GM21576 (cell line): ENCODE data around the gene PGBD5.

Experiments
- ATAC-seq: cut with Tn5 transposase; IDR thresholded peaks from one replicate; pipeline ENCODE4 v1.9.1; 2021; ENCODE audit warnings: mild to moderate bottlenecking, moderate library complexity; ENCODE audit not compliant: unreplicated experiment

PGBD5 gene

DNA sequence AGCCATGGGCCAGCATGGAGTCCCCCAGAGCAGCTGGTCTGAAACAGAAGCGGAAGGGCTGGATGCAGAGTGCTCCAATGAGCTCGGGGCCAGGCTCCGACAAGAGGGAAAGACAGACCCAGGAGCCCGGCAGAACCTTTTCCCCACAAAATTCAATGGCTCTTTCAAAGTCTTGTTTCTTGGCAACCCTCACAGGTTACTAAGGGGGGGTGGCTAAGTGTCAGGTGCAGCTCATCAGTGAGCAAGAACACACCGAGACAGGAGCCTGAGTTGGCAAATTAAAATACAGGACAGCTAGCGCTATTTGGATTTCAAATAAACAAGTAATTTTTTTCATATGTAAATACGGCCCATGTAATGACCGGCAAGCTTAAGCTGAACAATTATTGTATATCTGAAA lies 27.3 kb downstream of the PGBD5 start:
- ATAC-seq, result no peak

DNA sequence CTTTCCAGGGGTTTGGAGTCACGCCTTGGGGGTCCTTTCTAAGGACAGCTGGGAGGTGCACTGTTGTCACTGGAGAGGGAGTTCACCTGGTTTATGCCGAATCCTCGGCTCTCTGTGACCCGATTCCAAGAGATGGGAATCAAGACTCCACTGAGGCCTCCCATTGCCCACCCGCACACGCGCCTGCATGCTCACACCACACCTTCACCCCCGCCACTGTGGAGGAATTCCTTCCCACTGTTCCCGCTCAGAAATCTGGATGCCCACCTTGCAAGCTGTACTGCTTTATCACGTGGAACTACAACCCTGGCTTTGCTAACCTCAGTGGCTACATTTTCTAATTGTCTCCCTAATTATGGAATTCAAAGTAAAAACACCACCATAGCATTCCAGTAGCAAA lies 29.2 kb downstream of the PGBD5 start:
- no peak for ATAC-seq

DNA sequence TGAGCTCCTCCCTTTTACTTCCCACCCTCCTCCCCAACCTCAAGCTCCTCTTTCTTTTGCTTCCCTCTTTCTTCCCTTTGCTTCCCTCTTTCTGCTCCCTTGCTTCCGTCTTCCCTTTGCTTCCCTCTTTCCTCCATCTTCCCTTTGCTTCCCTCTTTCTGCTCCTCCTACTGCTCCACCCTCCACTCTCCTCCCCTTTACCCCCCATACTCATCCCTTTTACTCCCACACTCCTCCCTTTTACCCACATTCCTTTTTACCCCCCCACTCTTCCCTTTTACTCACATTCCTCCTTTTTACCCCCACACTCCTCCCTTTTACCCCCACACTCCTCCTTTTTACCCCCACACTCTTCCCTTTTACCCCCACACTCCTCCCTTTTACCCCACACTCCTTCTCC lies 30.2 kb downstream of the PGBD5 start:
- ATAC-seq, result no peak

DNA sequence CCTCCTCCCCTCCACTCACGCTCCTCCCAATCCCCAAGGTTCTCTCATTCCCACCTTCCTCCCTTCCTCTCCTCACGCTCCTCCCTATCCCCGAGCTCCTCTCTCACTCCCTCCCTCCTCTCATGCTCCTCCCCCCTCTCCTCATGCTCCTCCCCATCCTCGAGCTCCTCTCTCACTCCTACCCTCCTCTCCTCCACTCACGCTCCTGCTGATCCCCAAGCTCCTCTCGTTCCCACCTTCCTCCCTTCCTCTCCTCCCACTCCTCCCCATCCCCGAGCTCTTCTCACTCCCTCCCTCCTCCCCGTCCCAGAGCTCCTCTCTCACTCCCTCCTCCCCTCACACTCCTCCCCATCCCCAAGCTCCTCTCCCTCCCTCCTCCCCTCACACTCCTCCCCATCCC lies 31.4 kb downstream of the PGBD5 start:
- ATAC-seq, result no peak

DNA sequence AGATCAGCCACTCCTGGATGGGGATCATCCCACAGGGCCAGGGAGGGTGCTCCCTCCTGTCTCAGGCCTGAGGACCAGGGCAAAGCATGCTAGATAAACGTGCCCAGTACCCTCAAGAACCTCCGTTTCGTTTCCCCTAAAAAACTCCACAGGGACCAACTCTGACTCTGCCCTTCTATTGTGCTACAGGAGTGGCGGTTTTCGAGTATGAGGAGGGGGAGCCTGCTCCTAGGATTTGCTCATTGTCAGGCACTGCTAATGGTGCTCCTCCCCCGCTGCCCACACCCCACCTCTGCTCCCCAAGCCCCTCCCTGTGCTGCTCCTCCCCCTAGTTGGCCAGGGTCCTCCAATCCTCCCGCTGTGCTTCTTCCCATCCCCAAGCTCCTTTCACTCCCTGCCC lies 32.0 kb downstream of the PGBD5 start:
- ATAC-seq, result no peak

DNA sequence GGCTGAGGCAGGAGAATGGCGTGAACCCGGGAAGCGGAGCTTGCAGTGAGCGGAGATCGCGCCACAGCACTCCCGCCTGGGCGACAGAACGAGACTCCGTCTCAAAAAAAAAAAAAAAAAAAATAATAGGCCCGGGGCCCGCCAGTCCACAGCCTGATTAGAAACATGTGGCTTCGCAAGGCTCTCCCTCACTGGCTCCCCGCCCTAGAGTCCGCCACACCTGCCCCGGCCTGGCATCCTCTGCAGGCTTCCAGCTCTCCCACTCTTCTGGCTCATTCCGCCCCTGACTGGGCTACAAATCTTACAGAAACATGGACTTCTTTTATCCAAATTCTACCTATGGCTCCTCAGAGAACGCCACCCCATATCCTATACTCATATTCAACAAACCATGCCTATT lies 32.4 kb downstream of the PGBD5 start:
- no peak for ATAC-seq

DNA sequence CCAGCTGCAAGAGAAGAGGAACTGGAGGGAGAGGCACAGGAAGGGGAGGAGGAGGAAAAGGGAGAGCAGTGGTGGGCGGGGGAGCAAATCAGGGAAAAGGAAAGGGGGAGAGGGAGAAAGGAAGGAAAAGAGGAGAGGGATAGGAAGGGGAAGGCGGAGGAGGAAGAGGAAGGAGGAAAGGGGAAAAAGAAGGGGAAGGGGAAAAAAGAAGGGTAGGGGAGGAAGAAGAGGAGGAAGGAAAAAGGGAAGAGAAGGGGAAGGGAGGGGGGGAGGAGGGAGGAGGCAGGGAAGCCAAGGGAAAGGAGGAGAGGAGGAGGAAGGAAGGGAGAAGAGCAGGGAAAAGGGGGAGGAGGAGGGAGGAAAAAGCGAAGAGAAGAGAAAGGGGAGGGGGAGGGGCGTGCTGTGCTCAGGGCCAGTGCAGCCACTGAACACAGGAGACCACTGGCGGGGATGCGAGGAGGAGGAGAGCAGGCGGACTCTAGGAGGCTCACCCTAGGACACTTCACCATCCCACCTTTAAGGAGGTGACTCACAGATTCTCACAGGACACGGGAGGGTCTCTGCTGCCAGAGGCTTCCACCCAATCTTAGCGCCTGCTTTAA lies 33.1 kb downstream of the PGBD5 start:
- no peak for ATAC-seq

DNA sequence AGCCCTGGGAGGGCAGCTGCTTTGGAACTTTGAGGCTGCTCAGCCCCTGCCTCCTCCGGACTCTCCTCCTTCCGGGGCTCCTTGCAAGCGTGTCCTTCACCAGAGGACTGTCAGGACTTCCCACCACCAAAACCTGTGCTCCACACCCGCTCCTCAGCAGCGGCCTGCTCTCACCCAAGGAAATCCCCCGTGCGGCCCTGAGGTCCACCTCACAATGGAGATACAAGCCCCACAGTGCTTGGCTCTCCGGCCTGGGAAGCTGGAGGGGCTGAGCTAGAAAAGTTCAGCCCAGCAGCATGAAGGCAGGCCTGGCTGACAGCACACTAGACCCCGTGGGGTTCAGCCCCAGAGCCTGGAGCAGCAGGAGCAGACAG lies 33.6 kb downstream of the PGBD5 start:
- ATAC-seq, result no peak

DNA sequence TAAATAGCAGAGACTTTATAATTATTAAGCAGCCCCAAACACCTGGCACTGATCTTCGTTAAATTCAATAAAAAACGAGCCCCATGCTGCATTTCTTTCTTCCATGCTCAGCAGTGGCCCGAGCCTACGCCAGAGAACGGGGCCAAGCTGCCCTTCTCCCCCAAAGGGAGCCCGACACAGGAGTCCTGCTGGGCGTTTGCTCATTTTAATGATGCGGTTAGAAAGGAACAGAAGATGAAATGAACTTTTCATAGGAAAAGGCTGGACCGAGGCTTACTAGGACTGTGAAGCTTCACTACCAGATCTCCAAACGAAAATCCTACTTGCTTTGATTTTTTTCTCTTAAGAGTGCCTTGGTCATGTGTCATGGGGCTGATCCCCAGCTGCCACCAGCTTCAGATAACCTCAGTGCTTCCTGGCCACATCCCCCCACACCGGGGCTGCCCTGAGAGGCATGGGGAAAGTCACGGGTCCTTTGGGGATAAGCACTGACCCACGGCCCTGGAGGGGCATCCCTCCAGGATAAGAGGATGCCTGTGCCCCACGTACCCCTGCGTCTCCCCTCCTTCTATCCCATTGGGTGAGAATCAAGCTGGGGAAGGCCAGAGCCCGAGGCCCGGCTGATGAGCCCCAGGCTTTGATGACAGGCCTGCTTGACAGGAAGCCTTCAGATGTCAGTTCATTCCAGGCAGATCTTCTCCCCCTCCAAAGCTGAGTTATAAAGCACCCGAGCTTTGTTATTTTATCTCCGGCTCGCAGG lies 34.2 kb downstream of the PGBD5 start:
- no peak for ATAC-seq

DNA sequence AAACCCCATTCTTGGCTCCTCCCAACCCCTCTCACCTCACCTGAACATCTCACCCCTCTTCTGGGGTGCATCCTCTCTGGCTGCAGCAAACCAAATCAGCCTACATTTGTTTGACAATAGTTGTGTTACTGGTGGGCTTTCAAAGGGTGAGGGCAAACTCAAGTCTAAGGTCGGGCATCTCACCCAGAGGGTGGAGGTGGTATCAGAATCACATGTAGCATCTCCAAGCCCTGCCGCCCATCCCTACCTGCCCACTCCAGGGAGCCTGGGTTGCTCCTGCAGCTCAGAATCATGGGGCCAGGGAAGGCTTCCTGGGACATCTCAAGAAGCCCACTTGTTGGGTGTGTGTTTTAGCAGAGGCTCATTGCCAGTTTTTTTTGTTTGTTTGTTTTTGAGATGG lies 35.8 kb downstream of the PGBD5 start:
- no peak for ATAC-seq

DNA sequence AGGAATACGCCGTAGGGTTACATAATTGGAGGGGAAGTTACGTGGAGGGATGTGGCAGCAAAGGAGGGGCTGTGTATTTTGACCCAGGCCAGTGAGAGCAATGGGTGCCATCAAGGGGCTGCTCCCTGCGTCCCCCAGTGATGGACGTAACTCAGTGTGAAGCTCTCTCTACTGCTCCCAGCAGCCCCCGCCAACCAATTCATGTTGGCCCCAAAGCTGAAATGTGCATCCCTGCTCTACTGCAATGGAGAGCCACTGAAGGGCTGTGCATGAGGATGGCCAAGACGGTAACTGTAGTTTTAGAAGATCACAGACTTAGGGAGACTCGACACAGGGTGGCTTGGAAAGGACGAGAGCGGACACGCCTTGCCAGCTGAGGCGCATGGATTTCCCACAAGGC lies 38.3 kb downstream of the PGBD5 start:
- ATAC-seq, result no peak

DNA sequence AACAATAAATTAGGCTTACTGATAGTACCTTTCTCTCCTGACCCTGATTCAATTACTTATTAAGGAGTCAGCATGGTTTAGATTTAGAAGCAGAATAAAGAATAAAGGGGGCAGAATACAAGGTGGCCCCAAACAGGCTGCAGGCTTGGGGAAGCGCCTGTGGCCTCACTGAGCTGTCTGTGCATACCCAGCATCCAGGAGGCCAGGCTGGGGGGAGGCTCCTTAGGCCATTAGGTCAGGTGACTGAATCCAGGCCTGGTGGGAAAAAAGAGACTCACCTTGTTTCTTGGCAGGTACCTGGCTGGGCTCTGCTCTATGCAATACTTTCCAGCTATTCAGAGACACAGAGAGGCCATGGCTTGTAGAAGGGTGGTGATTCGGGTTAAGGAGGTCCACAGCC lies 38.8 kb downstream of the PGBD5 start:
- no peak for ATAC-seq

DNA sequence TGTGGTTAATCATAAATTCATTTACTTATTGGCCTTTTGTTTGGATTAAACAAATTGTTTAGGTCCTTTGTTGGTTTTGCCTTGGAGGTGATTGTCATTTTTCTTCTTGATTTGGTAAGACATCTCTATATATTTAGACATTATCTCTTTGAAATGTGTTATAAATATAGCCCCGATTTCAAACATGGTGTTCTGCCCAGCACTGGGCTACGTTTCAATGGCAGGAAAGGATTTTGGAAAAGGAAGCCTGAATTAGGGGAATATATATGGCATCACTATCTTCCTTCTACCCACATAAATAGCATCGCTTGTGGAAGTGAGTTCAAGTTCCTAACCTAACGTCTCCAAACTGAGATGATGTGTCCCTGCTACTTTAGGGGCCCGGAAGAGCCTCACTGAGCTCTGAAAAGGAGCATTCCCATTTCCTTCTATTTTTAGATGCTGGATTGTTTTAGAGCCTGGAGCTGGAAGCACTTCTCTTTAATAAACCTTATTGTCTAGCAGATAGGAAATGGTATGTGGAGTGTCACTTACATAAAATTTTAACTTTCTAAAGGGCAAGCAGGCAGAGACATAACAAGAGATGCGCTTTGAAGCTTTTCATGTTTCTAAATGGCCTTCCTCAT lies 39.4 kb downstream of the PGBD5 start:
- ATAC-seq, result no peak

DNA sequence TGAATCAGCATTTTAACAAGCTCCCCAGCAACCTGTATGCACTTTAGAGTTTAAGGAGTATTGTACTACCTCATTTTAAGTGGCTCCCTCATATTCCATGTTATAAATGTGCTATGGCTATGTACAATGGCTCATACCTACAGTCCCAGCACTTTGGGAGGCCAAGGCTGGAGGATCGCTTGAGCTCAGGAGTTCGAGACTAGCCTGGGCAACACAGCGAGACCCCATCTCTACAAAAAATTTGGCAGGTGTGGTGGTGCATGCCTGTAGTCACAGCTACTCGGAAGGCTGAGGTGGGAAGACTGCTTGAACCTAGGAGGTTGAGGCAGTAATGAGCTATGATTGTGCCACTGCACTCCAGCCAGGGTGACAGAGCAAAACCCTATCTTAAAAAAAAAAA lies 40.2 kb downstream of the PGBD5 start:
- ATAC-seq, result no peak

DNA sequence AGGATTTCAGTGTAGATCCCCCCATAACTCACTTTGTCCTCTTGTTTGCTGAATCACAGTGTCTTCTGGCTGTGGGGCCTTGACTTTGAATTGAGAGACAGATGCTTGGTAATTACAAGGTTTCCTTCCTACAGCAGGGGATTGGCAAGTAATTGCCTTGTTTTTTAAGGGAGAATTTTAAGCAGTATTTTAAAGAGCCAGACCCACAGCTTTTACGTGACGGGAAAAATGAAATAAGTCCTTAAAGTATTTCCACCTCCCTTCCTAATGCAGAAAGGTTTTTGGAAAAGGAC lies 41.0 kb downstream of the PGBD5 start:
- no peak for ATAC-seq

DNA sequence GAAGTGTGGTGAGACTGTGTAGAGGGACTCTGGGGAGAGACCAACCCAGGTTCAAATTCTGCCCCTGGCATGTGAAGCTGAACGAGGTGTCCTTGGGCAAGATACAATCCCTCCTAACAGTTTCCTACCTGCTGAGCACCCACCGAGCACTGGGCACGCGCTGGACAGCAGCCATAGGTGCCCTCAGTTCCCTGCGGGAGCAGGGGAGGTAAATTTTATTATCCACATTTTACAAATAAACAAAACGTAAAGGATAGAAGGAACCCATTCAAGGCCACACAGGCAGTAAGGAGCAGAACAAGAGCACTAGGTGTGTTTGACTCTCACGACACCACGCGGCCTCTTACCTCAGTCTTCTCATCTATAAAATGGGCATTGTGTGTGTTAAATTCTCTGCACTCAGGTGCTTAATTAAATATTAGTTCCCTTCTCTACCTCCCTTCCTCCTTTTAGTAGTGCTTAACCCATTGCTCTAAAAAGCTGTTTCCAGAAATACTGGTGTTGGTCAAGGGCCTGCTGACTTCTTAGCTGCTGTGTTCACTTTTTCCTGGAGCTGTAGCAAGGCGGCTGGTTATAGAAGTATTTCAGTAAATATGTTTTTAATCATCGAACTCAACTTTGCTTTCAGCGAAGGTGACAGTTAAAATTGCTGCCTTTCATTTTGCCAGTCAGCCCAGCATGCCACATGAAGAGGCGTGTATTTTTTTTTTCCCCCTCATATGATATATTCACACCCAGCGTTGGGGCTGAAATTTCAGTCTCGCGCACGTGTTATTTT lies 41.6 kb downstream of the PGBD5 start:
- no peak for ATAC-seq

DNA sequence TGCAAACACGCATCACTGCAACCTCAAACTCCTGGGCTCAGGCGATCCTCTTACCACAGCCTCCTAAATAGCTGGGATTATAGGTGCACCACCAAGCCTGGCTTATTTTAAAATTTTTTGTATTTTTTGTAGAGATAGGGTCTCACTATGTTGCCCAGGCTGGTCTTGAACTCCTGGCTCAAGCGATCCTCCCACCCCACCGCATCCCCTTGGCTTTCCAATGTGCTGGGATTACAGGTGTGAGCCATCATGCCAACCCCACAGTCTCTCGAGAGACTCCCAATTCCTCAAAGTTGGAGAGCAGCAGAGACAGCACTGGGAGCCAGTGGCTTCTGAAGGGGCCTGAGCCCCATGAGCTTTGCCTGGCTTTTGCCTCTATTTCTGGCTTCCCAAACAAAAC lies 42.7 kb downstream of the PGBD5 start:
- no peak for ATAC-seq

DNA sequence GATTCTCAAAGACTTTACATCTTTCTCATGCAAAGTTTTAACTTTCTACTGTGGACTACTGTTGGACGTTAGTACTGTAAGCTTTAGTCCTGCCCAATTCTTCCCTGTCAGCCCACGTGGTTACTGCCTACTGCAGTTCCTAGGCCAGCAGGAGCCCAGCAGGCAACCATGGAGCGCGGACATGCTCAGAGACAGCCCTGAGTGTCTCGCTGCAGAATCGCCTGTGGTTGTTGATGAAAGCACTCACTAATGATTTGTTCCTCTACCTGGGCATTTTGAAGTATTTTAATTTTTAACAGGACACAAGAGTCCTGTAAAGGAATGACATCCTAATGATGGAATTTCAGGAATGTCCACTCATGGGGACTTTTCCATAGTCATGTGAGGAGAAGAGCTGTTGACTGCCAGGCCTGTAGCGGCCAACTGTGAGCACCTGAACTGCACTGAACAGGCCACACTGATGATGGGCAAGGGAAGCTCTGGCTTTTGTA lies 44.1 kb downstream of the PGBD5 start:
- ATAC-seq, result no peak

DNA sequence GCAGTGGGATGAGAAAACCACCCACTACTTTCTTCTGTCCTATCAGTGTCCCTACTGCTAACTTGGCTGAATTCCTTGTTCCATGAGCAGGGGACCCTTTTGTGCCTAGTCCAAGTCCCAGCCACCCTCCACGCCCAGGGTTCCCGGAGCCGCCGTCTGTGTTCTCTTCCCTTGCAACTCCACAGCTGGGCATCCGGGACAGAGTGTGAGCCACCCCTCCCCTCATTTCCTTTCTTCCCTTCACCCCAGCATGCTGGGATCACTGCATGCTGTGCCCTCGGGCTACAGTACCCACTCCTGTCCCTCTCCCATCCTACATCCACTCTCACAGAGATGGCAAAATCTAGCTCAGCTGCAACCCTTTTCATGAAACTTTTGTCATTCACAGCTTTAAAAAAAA lies 44.5 kb downstream of the PGBD5 start:
- ATAC-seq, result no peak

DNA sequence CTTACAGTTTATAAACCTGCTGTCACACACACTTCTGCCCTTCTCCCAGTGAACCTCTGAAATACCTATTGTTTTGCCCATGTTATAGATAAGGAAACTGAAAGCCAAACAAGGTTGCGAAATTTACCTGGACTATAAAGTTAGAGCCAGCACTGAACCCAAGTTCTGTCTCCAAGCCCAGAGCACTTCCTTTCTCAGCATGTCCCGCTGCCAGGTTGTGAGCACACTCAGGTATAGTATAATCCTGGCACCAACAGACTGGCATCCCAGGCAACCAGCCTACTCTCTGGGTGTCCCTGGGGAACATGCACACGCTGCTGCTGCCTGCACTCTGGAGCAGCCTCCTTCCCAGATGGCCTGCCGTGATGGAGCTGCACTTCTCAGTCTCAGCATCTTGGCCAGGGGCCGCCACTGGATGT lies 45.1 kb downstream of the PGBD5 start:
- no peak for ATAC-seq

DNA sequence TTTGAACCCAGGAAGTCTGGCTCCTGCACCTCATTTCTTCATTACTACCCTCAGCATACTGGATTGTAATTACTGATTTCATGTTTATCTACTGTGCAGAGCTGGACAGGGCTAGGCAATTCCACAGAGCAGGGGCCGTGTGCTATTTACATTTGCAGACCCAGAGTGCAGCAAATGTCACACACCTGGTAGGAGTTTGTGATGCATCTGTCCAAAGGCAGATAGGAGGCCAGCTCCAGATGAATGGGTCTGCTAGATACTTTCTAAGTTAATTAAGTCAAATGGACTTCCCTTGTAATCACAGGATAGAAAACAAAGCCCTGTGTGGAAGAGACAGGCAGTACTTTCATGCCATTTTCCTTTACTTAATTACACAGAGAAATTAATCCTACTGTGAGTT lies 46.2 kb downstream of the PGBD5 start:
- no peak for ATAC-seq

DNA sequence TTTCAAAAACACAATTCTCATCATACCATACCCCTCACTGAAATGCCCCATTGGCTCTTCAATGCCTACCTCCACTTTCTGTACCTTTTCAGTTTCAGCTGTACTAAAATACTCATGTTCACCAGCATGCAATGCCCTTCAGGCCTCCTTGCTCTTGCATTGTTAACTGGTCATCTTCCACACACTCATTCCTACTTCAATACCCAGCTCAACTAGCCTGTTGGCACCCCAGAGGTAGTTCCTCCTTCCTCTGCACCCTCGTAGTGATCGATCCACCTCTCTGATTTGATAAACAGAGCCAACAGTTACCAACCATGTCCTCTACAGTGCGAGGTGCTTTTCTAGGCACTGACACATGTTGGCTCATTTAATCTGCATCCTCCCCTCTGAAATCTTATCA lies 46.7 kb downstream of the PGBD5 start:
- no peak for ATAC-seq
